Measurements from ENCODE around the gene MOGAT1. TPM values are rescaled to one million over a fixed set of nuclear protein-coding genes. Genes with fewer than 3 reads are reported as not detected.

MOGAT1 gene
- total and polyA plus RNA-seq, 2 of the 13 experiments (the other 11 are each of a cell fraction or from before 2014, with no cell fraction given), result 0.98 to 4.3 TPM

GRCh38 chr2:222709191-222709891 lies 37.9 kb downstream of the MOGAT1 start (continued):
- TF ChIP-seq ZNF280B (CRISPR knock-in tag; IDR thresholded peaks at IDR 0.05; ENCODE audit: borderline replicate concordance), result peak; percentile 79; the same call in 1 of the 2 replicates
- no peak for TF ChIP-seq IRF1 (CRISPR knock-in tag; IDR thresholded peaks at IDR 0.05; ENCODE audit: low read depth)
- TF ChIP-seq NKX3-1 (CRISPR knock-in tag; IDR thresholded peaks at IDR 0.05), result peak; percentile 70
- peak; percentile 91; the same call in 1 of the 2 replicates for TF ChIP-seq MYC (CRISPR knock-in tag; IDR thresholded peaks at IDR 0.05; ENCODE audit: borderline replicate concordance)
- no peak for TF ChIP-seq CC2D1A (CRISPR knock-in tag; IDR thresholded peaks at IDR 0.05)
- TF ChIP-seq DNMT1 (CRISPR knock-in tag; IDR thresholded peaks at IDR 0.05), result 0 out of 2 replicates have a peak, but pooled peaks have one; percentile 50
- no peak for TF ChIP-seq ZNF446 (CRISPR knock-in tag; IDR thresholded peaks at IDR 0.05)
- TF ChIP-seq BORCS8-MEF2B (CRISPR knock-in tag; IDR thresholded peaks at IDR 0.05), result peak; percentile 82
- peak; percentile 89 for TF ChIP-seq PRDM10 (CRISPR knock-in tag; IDR thresholded peaks at IDR 0.05; ENCODE audit: low read depth)
- TF ChIP-seq ZNF782 (CRISPR knock-in tag; IDR thresholded peaks at IDR 0.05; ENCODE audit: borderline replicate concordance), result no peak
- 0 out of 2 replicates have a peak, but pooled peaks have one; percentile 50 for TF ChIP-seq ZNF770 (CRISPR knock-in tag; IDR thresholded peaks at IDR 0.05)
- peak; percentile 46; the same call in 1 of the 2 replicates for TF ChIP-seq SIX4 (CRISPR knock-in tag; IDR thresholded peaks at IDR 0.05)
- peak; percentile 83; the same call in 1 of the 2 replicates for TF ChIP-seq ZMYM3 (CRISPR knock-in tag; IDR thresholded peaks at IDR 0.05)
- TF ChIP-seq KLF12 (CRISPR knock-in tag; IDR thresholded peaks at IDR 0.05; ENCODE audit: borderline replicate concordance), result peak; percentile 88
- TF ChIP-seq ZFP36L2 (CRISPR knock-in tag; IDR thresholded peaks at IDR 0.05), result no peak
- no peak; the same call in 1 of the 2 replicates for TF ChIP-seq ZSCAN29 (CRISPR knock-in tag; conservative IDR thresholded peaks at IDR 0.05)
- TF ChIP-seq NPAS2 (CRISPR knock-in tag; IDR thresholded peaks at IDR 0.05; ENCODE audit: borderline replicate concordance), result peak; percentile 86; the same call in 1 of the 2 replicates
- peak; percentile 39; the same call in 1 of the 2 replicates for TF ChIP-seq TEF (CRISPR knock-in tag; IDR thresholded peaks at IDR 0.05)

All from HepG2 (cell line).